Measurements from ENCODE around the gene MRFAP1.
"Not testable (repeated sequence)": the region's sequence is repeated elsewhere in the genome, so short reads cannot be mapped to it uniquely, and the experiment has no call there.

Gene MRFAP1

DNA sequence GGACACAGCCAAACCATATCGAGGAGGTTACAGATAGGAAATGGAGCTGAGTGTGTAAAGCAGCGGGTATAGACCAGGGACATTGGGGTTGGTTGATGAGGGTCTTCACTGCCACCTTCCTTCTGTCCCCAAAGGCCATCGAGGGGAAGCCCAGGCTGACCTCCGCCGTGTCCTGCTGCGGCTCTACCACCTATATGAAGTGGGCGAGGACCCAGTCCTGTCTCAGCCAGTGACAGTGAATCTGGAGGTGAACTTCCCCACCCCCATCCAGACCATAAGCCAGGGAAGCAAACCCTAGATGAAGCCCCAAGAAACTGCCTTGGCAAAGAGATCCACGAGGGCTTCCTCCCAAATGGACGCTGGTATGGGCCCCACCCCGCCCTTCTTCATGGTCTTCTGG, 23.2 kb upstream of the MRFAP1 start:
- intact Hi-C loops (cut with micrococcal nuclease), result no loop called here
- H3K27ac Mint-ChIP-seq, result no peak overlapping the region
- no peaks in the 10 kb centered on the region for H3K9me3 Mint-ChIP-seq
- peaks cover 99% of the 10 kb centered on the region for H3K36me3 Mint-ChIP-seq (ENCODE audit: low read depth)
- no peaks in the 10 kb centered on the region for H3K27me3 Mint-ChIP-seq
- no peaks in the 10 kb centered on the region for H3K4me1 Mint-ChIP-seq (ENCODE audit: low read depth)
- H3K4me3 Mint-ChIP-seq, result no peak overlapping the region

DNA sequence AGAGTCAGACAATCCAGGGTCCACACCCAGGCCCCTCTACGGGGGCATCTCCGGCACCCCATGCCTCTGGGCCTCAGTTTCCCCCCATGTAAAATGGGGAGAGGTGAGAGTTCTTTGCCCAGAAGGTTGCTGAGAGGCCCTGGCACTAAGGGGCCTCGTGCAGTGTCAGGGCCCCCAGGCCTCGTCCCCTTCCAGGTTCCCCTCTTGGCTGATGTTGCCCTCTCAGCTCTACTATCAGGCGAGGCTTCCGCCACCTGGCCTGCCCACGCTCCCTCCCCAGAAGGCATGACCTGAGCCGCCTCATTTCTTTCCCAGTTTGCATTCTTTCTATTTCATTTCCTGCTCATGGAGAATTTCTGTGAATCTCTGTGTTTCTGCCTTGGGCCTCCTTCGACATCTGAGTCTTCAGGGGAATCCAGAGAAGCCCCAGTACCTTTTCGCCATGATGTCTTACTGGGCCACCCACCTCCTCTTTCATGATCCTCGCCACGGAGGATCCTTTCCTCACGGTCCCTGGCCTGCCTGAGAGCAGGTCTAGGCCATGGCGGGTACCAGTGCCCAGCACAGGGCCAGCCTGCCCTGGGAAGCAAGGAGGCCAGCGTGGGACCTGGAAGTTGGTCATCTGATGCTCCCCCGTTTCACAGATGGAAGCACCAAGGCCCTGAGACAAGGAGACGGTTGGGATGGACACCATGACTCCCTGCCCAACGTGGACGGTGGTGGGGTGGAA, 21.9 kb upstream of the MRFAP1 start:
- no peaks in the 10 kb centered on the region for H3K27me3 Mint-ChIP-seq
- peaks cover 86% of the 10 kb centered on the region for H3K36me3 Mint-ChIP-seq (ENCODE audit: low read depth)
- no peaks in the 10 kb centered on the region for H3K9me3 Mint-ChIP-seq
- no peak overlapping the region for H3K27ac Mint-ChIP-seq
- intact Hi-C loops (cut with micrococcal nuclease), result no loop called here
- no peaks in the 10 kb centered on the region for H3K4me1 Mint-ChIP-seq (ENCODE audit: low read depth)
- H3K4me3 Mint-ChIP-seq, result no peak overlapping the region

DNA sequence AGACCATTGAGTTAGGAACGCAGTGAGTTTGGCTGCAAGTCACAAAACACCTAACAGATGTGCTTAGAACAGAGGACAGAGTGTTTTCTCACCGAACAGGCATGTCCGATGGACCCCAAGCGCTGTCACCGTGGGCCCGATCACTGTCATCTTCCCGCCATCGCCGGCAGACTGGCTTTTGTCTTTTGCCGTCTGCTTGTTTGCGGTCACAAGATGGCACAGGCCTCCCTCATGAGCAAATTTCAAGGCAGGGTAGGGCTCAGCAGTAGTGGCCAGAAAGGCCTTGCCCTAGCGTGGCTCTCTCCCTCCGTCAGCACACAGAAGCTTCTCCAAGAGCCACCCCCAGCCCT, 21.4 kb upstream of the MRFAP1 start:
- intact Hi-C loops (cut with micrococcal nuclease), result no loop called here
- Mint-ChIP-seq H3K9me3 (no peaks in the 10 kb centered on the region), H3K36me3 (ENCODE audit: low read depth) (peaks cover 80% of the 10 kb centered on the region)

DNA sequence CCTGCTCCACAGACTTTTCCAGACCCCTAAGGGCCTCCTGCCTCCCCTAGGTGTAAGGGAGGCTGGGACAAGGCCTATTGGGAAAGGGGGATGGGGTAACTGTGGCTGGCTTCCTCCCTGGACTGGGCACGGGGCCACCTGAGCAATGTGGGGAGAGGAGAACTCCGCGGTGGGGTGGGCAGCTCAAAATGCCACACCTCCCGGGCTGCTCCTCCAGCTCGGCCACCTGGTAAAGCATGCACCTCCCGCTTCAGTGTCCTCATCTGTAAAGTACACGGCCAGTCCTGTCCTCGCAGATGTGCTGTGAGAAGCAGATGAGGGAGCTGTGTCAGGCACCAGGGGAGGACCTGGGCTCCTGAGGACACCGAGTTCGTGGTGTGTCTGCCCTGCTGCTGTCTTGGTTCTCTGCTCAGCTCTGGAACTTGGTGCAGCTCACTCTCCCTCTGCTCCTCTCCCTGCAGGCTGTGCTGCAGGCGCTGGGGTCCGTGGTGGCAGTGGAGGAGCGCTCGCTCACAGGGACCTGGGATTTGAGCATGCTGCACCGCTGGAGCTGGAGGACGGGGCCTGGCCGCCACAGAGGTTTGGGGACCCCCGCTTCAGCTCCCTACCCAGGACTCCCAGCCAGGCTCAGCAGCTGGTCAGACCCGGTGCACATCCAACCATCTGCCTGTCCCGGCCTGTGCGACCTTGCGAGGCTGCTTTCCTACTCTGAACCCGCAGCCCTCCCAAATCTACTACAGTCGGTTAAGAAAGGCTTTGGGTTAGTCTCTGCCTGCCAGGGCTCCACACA, 20.8 kb upstream of the MRFAP1 start:
- Mint-ChIP-seq H3K4me1 (ENCODE audit: low read depth) (no peaks in the 10 kb centered on the region), H3K9me3 (no peaks in the 10 kb centered on the region), H3K36me3 (ENCODE audit: low read depth) (peaks cover 75% of the 10 kb centered on the region), H3K27ac (no peak overlapping the region), H3K4me3 (no peak overlapping the region), H3K27me3 (no peaks in the 10 kb centered on the region)
- intact Hi-C loops (cut with micrococcal nuclease), result no loop called here

More for the DNA sequence above, 21.4 kb upstream of the MRFAP1 start:
- no peak overlapping the region for H3K4me3 Mint-ChIP-seq
- no peaks in the 10 kb centered on the region for H3K4me1 Mint-ChIP-seq (ENCODE audit: low read depth)
- H3K27ac Mint-ChIP-seq, result no peak overlapping the region
- no peaks in the 10 kb centered on the region for H3K27me3 Mint-ChIP-seq

DNA sequence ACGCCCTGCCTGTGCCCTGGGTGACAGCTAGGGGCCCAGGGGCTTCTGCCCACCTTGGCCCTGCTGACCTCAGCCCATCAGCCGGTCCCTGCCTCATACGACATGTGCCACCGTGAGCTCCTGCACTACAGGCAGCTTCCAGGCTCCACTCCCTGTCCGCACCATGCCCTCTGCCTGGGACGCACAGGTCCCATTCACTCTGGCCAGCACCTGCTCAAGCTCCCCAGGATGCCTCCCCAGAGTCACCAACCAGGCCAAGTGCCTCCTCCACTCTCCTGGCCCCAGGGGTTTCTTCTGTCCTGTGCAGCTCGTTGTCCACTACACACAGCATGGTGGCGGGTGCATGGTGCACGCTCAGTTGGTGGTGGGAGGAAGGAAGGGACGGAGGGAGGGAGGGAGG, 20.2 kb upstream of the MRFAP1 start:
- Mint-ChIP-seq H3K27me3 (no peaks in the 10 kb centered on the region), H3K4me1 (ENCODE audit: low read depth) (no peaks in the 10 kb centered on the region), H3K27ac (no peak overlapping the region), H3K9me3 (no peaks in the 10 kb centered on the region), H3K4me3 (no peak overlapping the region), H3K36me3 (ENCODE audit: low read depth) (peaks cover 68% of the 10 kb centered on the region)
- intact Hi-C loops (cut with micrococcal nuclease), result no loop called here

DNA sequence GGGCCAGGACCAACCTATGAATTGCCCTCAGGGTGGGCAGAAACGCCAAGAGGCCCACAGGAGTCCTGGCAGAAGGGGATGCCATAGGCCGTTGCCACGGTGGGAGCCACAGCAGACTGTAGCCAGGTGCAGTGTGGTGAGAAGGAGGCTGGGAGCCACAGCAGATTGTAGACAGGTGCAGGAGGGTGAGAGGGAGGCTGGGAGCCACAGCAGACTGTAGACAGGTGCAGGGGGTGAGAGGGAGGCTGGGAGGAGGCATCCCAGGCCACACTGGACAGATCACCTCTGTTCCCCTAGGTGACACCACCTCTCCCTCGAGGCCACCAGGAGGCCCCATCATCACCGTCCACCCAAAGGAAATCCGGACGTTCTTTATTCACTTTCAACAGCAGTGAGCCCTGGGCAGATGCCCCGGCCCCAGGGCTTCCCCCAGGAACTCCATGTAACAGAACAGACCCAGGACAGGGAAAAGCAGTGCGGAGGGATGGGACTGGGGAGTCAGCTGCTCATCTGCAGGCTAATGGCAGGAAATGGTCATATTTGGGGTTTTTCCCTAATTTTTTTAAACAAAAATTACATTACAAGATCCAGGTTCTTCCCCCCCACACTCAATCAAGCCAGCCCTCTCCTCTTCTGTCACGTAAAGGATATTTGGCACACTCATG, 19.5 kb upstream of the MRFAP1 start:
- peaks cover 61% of the 10 kb centered on the region for H3K36me3 Mint-ChIP-seq (ENCODE audit: low read depth)
- no peak overlapping the region for H3K27ac Mint-ChIP-seq
- H3K27me3 Mint-ChIP-seq, result no peaks in the 10 kb centered on the region
- intact Hi-C loops (cut with micrococcal nuclease), result no loop called here
- no peaks in the 10 kb centered on the region for H3K9me3 Mint-ChIP-seq
- H3K4me3 Mint-ChIP-seq, result no peak overlapping the region
- no peaks in the 10 kb centered on the region for H3K4me1 Mint-ChIP-seq (ENCODE audit: low read depth)

DNA sequence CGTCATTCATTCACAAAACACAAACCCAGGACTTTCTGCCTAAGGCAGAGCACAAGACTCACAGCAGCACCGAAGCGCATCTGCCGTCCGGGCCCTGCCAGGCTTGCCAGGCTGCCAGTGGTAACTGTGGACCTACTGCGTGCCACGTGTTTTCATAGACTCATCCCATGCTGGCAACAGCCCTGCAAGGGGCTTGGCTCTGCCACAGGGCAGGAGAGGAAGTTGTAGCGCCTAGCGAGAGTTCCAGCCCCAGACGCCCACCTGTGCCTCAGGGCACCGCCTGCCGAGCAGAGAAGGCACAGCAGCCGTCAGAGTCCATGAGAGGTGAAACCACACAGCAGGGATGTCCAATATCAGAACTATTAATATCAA, 18.9 kb upstream of the MRFAP1 start:
- Mint-ChIP-seq H3K36me3 (ENCODE audit: low read depth) (peaks cover 56% of the 10 kb centered on the region), H3K9me3 (no peaks in the 10 kb centered on the region), H3K27me3 (no peaks in the 10 kb centered on the region), H3K4me1 (ENCODE audit: low read depth) (no peaks in the 10 kb centered on the region), H3K27ac (no peak overlapping the region), H3K4me3 (no peak overlapping the region)
- intact Hi-C loops (cut with micrococcal nuclease), result no loop called here

DNA sequence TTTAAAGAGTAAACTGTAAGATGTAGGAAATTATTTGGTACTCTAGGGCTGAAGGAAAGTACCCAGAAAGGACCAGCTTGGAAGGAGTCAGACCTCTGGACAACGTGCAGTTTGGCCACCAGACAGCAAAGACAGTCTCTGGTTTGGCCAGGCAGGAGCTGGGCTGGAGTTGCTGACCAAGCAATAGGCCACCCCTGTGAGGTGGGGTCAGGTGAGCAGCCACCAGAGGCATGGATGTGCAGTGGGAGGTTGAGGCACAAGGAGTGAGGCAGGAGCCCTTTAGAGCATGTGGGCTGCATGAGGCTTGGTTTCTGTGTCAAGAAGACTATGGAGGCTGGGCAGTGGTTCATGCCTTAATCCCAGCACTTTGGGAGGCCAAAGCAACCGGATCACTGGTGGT, 17.7 kb upstream of the MRFAP1 start:
- H3K36me3 Mint-ChIP-seq (ENCODE audit: low read depth), result peaks cover 44% of the 10 kb centered on the region
- H3K4me1 Mint-ChIP-seq (ENCODE audit: low read depth), result no peaks in the 10 kb centered on the region
- H3K4me3 Mint-ChIP-seq, result no peak overlapping the region
- H3K9me3 Mint-ChIP-seq, result no peaks in the 10 kb centered on the region
- no peaks in the 10 kb centered on the region for H3K27me3 Mint-ChIP-seq
- intact Hi-C loops (cut with micrococcal nuclease), result no loop called here
- H3K27ac Mint-ChIP-seq, result no peak overlapping the region

DNA sequence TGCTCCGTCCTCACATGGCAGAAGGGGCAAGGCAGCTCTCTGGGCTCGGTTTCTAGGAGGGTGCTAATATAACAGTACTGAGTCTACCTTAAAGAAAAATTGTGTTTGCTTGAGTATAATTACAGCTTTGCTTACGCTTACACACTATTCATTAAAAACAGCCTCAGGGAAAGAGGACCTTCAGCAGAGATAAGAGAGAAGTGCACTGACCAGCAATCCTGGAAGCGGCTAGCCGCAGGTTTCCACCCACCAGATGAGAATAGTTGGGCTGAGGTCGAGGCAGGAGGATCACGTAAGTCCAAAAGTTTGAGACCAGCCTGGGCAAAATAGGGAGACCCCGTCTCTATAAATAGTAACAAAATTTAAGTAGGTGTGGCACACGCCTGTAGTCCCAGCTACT, 15.2 kb upstream of the MRFAP1 start:
- Mint-ChIP-seq H3K27me3 (no peaks in the 10 kb centered on the region), H3K36me3 (ENCODE audit: low read depth) (peaks cover 19% of the 10 kb centered on the region), H3K4me1 (ENCODE audit: low read depth) (no peaks in the 10 kb centered on the region), H3K9me3 (no peaks in the 10 kb centered on the region), H3K4me3 (no peak overlapping the region), H3K27ac (no peak overlapping the region)
- intact Hi-C loops (cut with micrococcal nuclease), result no loop called here

DNA sequence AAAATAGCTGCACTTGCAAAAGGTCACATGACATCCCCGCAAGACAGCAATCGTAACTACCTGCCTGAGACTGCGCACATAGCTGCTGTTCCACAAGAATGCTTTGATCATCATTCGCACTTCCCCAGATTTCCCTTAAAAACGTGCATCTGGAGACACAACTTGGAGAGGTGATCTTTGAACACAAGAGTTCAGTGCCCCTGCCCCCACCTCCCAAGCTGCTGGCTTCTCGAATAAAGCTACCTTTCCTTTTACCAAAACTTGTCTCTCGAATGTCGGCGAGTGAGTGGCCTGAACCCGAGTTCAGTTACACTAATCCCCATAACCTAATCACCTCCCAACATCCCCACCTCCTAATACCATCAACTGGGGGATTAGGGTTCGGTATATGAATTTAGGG, 14.4 kb upstream of the MRFAP1 start:
- Mint-ChIP-seq H3K27ac (no peak overlapping the region), H3K9me3 (no peaks in the 10 kb centered on the region), H3K27me3 (no peaks in the 10 kb centered on the region)

DNA sequence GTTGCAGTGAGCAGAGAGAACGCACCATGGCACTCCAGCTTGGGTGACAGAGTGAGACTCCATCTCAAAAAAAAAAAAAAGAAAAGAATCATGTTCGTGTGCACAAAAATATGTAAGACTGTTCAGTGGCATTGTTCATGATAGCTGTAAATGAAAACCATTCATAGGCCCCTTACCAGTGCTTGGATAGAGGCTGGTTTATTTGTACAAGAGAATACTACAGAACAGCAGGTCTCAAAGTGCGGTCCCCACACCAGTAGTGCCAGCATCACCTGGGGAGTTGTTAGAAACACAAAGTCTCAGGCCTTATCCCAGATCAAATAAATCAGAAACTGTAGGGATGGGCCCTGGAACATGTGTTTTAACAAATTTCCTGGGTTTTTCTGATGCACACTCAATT, 12.7 kb upstream of the MRFAP1 start:
- Mint-ChIP-seq H3K9me3 (no peaks in the 10 kb centered on the region), H3K27me3 (no peaks in the 10 kb centered on the region), H3K4me1 (ENCODE audit: low read depth) (peaks cover 5% of the 10 kb centered on the region), H3K4me3 (no peak overlapping the region), H3K27ac (no peak overlapping the region), H3K36me3 (ENCODE audit: low read depth) (no peaks in the 10 kb centered on the region)
- intact Hi-C loops (cut with micrococcal nuclease), result no loop called here

More for the DNA sequence above, 14.4 kb upstream of the MRFAP1 start:
- intact Hi-C loops (cut with micrococcal nuclease), result no loop called here
- no peak overlapping the region for H3K4me3 Mint-ChIP-seq
- peaks cover 11% of the 10 kb centered on the region for H3K36me3 Mint-ChIP-seq (ENCODE audit: low read depth)
- H3K4me1 Mint-ChIP-seq (ENCODE audit: low read depth), result peaks cover 5% of the 10 kb centered on the region

DNA sequence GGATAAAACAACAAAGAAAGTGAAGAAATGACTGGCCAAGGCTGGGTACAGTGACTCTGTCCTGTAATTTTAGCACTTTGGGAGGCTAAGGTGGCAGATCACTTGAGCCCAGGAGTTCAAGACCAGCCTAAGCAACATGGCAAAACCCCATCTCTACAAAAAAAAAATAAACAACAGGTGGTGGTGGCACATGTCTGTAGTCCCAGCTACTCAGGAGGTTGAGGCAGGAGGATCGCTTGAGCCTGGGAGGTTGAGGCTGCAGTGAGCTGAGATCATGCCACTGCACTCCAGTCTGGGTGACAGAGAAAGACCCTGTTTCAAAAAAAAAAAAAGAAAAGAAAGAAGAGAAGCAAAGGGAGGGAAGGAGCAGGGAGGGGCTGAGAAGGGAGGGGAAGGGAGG, 12.0 kb upstream of the MRFAP1 start:
- peaks cover 11% of the 10 kb centered on the region for H3K4me1 Mint-ChIP-seq (ENCODE audit: low read depth)
- H3K9me3 Mint-ChIP-seq; H3K4me3 Mint-ChIP-seq; intact Hi-C loops (cut with micrococcal nuclease); H3K27ac Mint-ChIP-seq; H3K27me3 Mint-ChIP-seq; H3K36me3 Mint-ChIP-seq (ENCODE audit: low read depth): not testable (repeated sequence)

DNA sequence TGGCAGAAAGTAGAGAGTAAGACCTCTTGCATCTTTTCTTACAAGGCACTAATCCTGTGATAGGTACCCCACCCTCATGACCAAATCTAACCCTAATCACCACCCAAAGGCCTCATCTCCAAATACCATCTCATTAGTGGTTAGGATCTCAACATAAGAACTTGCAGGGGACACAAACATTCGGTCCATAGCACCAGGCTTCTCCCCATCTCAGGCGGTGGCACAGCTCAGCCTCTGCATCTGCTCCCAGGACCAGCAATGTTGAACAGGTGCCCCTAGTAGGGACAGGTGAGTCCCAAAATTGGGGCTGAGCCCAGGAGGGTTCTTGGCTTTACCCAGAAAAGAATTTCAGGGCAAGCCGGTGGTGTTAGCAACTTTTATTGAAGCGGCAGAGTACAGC, 8.4 kb upstream of the MRFAP1 start:
- intact Hi-C loops (cut with micrococcal nuclease), result no loop called here
- no peaks in the 10 kb centered on the region for H3K9me3 Mint-ChIP-seq
- H3K27ac Mint-ChIP-seq, result no peak overlapping the region
- no peaks in the 10 kb centered on the region for H3K36me3 Mint-ChIP-seq (ENCODE audit: low read depth)
- no peak overlapping the region for H3K4me3 Mint-ChIP-seq
- no peaks in the 10 kb centered on the region for H3K27me3 Mint-ChIP-seq
- peaks cover 18% of the 10 kb centered on the region for H3K4me1 Mint-ChIP-seq (ENCODE audit: low read depth)

DNA sequence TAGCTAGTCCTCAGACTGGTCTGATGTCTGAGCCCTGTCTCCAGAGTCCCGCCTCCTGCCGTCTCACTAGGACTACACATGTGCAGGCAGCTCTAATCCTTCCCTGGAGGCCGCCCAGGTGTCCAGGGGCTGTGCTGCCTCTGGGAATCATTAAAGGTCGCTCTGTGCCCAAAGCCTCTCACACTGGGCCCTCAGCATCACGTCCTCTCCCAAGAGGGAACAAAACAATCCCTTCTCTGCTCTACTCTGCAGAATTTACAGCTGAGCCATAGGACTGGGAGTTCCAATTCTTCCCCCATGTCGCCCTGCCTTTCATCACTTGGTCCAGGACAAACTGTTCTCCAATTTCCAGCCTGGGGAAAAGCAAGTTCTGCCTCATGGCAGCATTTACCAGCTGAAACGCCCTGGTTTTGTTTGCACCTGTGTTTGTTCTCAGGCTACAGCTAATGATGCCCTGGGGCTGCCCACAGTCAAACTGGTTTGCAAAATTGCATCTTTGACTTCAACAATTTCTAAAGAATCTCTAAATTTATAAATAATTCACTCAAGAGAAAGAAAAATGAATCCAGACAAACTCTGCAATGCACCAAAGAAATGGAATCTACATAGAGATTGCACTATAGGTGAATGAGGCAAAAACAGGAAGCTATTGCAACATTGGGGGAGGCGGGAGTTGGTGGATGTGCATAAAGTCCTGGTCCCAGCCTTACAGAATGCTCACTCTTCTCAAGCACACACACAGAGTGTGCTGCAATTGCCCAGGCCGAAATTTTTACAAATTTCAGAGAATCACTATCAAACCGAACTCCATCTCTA, 7.2 kb upstream of the MRFAP1 start:
- Mint-ChIP-seq H3K27ac (no peak overlapping the region), H3K4me3 (no peak overlapping the region)
- intact Hi-C loops (cut with micrococcal nuclease), result no loop called here

More for the DNA sequence above, 7.2 kb upstream of the MRFAP1 start:
- H3K27me3 Mint-ChIP-seq, result no peaks in the 10 kb centered on the region
- no peaks in the 10 kb centered on the region for H3K36me3 Mint-ChIP-seq (ENCODE audit: low read depth)
- H3K9me3 Mint-ChIP-seq, result no peaks in the 10 kb centered on the region
- peaks cover 18% of the 10 kb centered on the region for H3K4me1 Mint-ChIP-seq (ENCODE audit: low read depth)

Data from dendritic cell treated with granulocyte-macrophage colony-stimulating factor and Interleukin-4, amounts not matched to agents 40 ng/mL and 50 ng/mL, for 4 days (primary cell).